ENCODE measurements around the gene FMN2.

GRCh38 chr1:240501115-240501514, 409.4 kb downstream of the FMN2 start:
- TF ChIP-seq POLR2AphosphoS5 (IDR thresholded peaks at IDR 0.05) (no peak), POLR2A (IDR thresholded peaks at IDR 0.05) (no peak)
